Measurements from ENCODE around the gene HIRIP3.
"Not testable (repeated sequence)": the region's sequence is repeated elsewhere in the genome, so short reads cannot be mapped to it uniquely, and the experiment has no call there.

Gene HIRIP3

DNA sequence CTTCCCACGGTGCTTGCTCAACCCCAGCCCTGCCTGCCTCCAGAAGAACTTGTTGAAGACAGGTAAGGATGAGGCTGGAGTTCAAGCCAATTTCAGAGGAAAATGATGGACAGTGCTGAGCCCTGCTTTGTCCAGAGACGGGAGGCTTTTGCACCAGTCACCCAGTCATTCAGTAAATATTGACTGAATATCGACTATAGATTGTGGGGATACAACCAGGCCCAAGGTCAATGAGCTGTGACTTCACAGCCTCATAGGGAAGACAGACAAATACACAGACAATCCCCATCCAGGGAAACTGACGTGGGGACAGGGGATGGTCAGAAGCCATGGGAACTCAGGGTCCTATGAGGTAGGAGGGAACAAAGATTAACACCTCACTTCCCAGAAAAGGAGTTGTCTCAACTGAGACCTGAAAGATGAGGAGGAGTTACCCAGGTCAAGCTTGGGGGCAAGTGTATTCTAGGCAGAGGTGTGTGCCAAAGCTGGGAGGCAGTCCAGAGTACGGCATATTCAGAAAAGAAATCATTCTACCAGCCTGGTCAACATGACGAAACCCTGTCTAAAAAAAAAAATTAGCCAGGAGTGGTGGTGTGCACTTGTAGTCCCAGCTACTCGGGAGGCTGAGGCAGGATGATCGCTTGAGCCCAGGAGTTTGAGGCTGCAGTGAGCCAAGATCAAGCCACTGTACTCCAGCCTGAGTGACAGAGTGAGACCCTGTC is 21.3 kb upstream of the HIRIP3 start:
- no peak for DNase-seq (ENCODE audit: low read depth in 1 of 2, low spot score in 1 of 2)

DNA sequence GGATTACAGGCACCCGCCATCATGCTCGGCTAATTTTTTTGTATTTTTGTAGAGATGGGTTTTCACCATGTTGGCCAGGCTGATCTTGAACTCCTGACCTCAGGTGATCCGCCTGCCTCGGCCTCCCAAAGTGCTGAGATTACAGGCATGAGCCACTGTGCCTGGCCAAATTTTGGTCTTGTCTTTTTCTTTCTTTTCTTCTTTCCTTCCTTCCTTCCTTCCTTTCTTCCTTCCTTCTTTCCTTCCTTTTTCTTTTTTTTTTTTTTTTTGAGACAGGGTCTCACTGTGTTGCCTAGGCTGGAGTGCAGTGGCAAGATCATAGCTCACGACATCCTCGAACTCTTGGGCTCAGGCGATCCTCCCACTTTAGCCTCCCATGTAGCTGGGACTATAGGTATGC is 20.0 kb upstream of the HIRIP3 start:
- not testable (repeated sequence) for DNase-seq (ENCODE audit: low read depth in 1 of 2, low spot score in 1 of 2)

DNA sequence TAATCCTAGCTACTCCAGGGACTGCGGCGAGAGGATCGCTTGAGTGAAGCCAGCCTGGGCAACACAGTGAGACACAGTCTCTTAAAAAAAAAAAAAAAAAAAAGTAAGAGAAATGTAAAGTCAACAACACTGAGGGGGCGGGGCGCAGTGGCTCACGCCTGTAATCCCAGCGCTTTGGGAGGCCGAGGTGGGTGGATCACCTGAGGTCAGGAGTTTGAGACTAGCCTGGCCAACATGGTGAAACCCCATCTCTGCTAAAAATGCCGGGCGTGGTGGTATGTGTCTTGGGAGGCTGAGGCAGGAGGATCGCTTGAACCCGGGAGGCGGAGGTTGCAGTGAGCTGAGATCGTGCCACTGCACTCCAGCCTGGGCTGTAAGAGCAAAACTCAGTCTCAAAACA is 17.2 kb upstream of the HIRIP3 start:
- not testable (repeated sequence) for DNase-seq (ENCODE audit: low read depth in 1 of 2, low spot score in 1 of 2)

DNA sequence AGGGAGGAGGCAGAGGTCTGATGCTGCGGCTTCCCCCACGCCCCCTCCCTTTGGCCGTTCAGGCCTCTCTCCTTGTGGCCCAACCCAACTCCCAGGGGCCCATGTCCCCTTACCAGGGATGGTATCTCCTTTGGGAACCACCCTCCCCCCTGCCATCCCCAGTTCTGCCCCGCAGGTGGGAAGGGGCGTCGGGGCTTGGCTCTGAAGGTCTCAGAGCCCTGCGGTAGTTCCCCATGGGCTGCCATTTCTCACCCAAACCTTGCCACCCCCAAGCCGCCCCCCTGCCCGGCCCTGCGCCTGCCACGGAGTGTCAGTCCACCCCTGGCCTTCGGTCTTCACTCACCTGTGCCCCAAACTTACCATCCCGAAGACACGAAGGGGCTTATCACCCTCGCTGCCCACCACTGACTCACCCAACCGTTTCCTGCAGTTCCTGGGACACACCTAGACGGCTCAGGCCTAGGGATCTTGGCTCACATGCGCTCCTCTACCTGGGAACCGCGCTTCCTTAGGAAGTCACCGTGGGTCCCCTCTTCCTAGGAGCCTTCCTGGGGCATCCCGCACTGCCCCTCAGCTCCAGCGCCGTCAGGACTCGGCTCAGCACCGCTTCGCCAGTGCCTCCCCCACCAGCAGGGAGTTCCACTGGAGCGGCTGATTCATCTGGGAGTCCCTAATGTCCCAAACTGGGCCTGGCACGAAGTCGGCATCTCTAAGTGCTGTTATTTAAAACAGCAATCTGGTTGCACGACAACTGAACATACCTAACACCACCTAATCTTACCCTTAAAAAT is 16.5 kb upstream of the HIRIP3 start:
- DNase-seq (ENCODE audit: low read depth in 1 of 2, low spot score in 1 of 2), result no peak

- DNase-seq (ENCODE audit: low read depth in 1 of 2, low spot score in 1 of 2), result no peak
Measured at GRCh38 chr16:30010844-30011713, 15.7 kb upstream of the HIRIP3 start, which contains the start of gene DOC2A. DOC2A (minus strand) TSS chr16:30011027; CDS start chr16:30010222, 805 bp downstream.

- DNase-seq (ENCODE audit: low read depth in 1 of 2, low spot score in 1 of 2), result no peak
Measured at GRCh38 chr16:30009990-30010843, 14.8 kb upstream of the HIRIP3 start.

DNA sequence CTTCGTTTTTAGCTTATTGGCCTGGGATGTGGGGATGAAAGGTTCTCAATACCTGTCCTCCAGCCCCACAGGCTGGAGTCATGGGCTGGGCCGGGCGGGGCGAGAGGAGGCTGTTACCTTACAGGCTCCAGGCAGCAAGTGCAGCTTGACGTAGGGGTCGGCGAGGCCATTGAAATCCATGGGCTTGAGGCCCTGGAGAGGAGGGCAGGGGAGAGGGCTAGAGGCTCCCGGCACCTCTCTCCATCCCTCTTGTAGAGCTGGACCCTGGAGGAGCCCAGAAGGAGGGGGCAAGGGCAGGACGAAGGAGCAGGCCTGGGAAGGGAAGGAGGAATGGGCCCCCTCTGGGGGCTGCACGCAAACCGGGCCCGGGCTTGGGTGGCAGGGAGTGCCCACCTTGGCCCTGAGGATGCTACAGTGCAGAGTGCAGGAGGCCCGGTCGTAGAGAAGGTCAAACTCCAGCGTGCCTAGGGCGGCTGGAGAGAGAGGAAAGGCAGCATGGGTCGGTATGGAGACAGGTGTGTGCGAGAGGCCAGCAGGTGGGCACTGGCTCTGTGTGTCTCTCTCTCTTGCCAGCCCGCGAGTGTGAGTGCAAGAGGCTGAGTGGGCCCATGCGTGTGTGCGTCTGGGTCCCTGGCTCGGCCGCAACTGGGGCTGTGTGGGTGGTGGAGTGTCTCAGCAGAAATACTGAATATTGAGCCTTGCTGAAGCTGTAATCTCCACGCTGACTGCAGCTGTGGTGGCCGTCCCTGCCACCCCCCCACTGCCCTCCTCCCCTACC is 13.9 kb upstream of the HIRIP3 start:
- DNase-seq (ENCODE audit: low read depth in 1 of 2, low spot score in 1 of 2), result no peak

DNA sequence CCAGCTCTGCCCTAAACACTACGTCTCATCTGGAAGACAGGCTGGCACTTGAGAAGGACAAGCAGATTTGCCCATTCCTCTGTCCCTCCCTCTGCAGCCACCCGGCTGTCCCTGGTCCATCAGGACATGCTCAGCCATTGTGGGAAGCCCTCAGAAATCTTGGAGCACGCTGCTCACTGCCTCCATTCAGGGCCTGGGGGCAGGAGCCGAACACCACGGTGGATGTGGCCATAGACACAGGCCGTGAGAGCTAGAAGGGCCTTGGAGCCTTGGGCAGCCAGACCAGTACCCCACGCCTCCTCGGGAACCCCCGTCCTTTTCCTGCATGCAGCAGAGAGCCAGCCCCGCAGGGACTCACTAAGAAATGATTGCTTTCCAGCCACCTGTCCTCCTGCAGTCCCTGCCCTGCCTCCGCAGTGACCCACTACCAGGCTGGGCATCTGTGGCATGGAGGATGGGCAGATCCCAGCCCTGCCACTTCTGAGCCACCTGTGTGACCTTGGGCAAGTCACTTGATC is 12.0 kb upstream of the HIRIP3 start:
- DNase-seq (ENCODE audit: low read depth in 1 of 2, low spot score in 1 of 2), result no peak

DNA sequence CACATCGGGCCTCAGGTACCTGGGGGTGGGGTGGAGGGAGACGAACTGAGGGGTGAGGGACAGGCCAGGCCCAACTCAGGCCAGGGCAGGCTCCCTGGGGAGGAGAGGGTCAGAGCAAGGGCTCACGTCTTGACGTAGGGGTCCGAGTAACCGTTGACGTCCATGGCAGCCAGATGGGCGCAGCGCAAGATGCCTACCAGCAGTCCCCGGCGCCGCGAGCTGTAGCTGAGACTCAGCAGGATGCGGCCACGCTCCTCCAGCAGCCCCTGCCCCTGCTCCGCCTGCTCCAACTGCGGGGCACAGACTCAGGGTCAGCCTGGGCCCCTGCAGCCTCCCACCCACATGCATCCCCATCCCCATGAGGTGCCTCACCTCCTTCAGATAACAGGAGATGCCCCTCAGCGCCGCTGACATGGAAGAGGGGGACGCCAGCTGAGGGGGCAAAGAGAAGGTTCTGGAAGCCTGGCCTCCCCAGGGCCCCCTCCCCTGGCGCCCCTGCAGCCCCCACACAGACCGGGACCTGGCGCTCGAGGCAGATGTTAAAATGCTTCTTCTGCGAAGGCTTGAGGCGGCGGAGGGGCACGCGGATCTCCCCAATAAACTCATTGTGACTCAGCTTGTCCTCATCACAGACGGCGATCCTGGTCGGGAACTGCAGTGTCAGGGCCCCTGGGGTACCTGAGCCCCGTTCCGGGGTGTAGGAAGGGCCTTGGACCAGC is 11.4 kb upstream of the HIRIP3 start:
- DNase-seq (ENCODE audit: low read depth in 1 of 2, low spot score in 1 of 2), result no peak

DNA sequence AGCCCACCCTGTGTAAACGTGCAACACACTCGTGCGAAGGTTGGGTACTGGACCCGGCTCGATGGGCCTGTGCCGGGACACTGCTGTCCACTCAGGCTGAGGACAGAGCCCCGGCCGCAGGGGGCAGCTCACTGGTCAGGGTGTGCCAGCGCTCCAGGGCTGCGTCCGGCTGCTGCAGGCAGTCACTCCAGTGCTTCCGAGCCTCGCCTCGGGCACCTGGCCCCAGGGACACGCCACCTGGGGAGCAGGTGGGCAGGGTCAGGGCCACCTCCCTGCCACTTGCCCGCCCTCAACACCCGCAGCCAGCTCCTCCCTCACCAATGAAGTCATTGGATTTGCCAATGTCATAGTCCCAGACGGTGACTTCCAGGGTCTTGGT is 10.7 kb upstream of the HIRIP3 start:
- DNase-seq (ENCODE audit: low read depth in 1 of 2, low spot score in 1 of 2), result no peak

- DNase-seq (ENCODE audit: low read depth in 1 of 2, low spot score in 1 of 2), result no peak
Measured at GRCh38 chr16:30005341-30006094, 10.1 kb upstream of the HIRIP3 start.

DNA sequence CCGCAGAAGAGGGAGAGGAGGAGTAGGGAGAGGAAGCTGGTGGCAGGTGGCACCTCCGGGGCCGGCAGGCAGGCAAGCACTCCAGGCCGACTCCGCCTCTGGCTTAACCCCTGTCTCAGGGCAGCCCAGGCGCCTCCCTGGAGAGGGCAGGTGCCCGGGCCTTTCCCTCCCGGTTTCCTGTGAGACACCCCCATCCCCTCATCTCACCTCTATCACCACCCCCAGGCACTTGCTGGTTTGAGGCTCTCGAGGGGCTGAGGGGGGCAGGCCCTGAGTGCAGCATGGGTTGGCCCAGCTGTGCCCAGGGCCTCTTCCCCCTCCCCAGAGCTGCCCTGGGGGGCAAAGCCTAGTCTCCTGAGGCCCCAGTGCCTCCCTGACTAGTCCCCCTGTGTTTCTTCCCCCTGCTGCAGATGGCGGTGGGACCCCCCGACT is 9.4 kb upstream of the HIRIP3 start:
- DNase-seq (ENCODE audit: low read depth in 1 of 2, low spot score in 1 of 2), result no peak

DNA sequence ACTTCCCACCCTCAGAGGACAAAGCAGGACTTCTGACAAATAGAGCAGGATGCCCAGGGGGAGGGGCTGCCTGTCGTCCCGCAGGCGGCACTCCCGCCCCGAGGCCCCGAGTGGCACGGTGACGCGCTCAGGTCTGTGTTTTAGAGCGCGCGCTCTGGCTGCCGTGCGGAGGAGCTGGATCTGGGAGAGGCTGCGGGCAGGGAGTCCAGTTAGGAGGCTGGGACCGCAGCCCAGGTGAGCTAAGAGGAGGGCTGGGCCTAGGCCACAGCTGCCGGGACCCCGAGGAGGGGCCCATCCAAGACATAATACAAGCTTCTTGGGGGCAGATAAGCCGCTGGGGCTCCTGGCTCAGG is 9.0 kb upstream of the HIRIP3 start:
- no peak for DNase-seq (ENCODE audit: low read depth in 1 of 2, low spot score in 1 of 2)

DNA sequence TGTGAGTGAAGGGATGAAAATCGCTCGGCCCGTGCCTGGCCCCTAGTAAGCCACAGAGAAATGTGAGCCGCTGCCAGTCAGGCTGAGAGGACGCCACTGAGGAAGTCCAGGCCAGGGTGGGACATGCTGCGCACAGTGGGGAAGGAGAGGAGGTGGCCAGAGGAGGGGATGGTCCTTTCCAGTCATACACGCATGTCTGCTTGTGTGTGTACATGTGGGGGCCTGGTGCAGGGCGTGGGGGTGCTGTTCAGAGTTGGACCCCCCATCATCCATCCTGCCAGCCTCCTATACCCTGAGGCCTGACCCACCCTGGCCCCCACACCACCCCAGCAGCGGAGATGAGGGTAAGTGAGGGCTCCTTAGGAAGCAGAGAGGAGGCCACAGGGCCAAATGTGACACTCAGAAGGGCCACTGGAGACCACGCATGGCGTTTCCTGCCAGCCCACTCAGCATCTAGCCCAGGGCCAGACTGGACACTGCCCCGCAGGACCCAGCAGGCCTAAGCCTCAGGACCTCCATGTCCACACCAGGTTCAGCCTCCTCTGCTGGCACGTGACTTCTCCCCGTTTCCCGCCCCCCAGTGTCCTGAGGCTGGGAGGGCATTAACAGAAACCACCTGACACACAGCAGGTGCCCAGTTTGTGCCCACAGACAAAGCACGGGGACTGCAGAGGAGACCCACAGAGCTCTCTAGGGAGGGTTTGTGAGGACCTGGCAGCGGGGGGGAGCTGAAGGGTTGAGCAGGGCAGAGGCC is 8.4 kb upstream of the HIRIP3 start:
- no peak for DNase-seq (ENCODE audit: low read depth in 1 of 2, low spot score in 1 of 2)

GRCh38 chr16:30002614-30003346 is 7.4 kb upstream of the HIRIP3 start:
- no peak for DNase-seq (ENCODE audit: low read depth in 1 of 2, low spot score in 1 of 2)

GRCh38 chr16:30000735-30001631 is 5.6 kb upstream of the HIRIP3 start:
- no peak for DNase-seq (ENCODE audit: low read depth in 1 of 2, low spot score in 1 of 2)

All from activated CD4-positive, alpha-beta T cell treated with anti-CD3 and anti-CD28 coated beads, Interleukin-2, amount 50 U/mL, for 24 hours (primary cell).